A673 (cell line): Measurements from ENCODE around the gene SPARCL1. TPM values are rescaled to one million over a fixed set of nuclear protein-coding genes. Genes with fewer than 3 reads are reported as not detected.
A peak's percentile ranks its signal among the peaks of the same experiment; 100 is the strongest.

ENCODE experiments used
- Bru-seq: library from RNA; stranded (reverse); fragments of 400-500 nt; gene quantifications from one replicate; lab custom pipeline; 2021; lab: Mats Ljungman, UMichigan
- BruChase-seq, 2 experiments: library from RNA; stranded (reverse); fragments of 400-500 nt; gene quantifications; one replicate each; lab custom pipeline; 2021; lab: Mats Ljungman, UMichigan
- BruUV-seq: library from RNA; stranded (reverse); fragments of 400-500 nt; replicated peaks from 2 replicates; lab custom pipeline; 2021; lab: Mats Ljungman, UMichigan
- CTCF ChIA-PET: fragments of 300-600 bp; sonication (Branson Sonifier 250); formaldehyde crosslinking; loops from one replicate; lab custom pipeline; 2022; ENCODE audit warnings: antibody characterized with exemption; lab: Charles Lee
- POLR2A ChIA-PET: fragments of 300-600 bp; sonication (Branson Sonifier 250); formaldehyde crosslinking; loops from one replicate; lab custom pipeline; 2022; ENCODE audit warnings: antibody characterized with exemption; ENCODE audit not compliant: low non-redundant PET; lab: Charles Lee
- DNase-seq: peaks from one replicate; pipeline ENCODE4 v3.0.0-alpha.2; 2015; ENCODE audit warnings: low spot score
- H3K27ac ChIP-seq: fragments of 200-600 bp; sonication (generic); 2 replicates; pipeline ENCODE4 v1.5.1; 2016; ENCODE audit warnings: mixed run types, low read depth, mild to moderate bottlenecking, mixed read lengths, antibody characterized with exemption, low read length; ENCODE audit not compliant: poor library complexity, severe bottlenecking
- H3K27me3 ChIP-seq: fragments of 200-600 bp; sonication (generic); replicated peaks from 2 replicates; pipeline ENCODE4 v1.6.1; 2017; ENCODE audit warnings: mixed run types, low read depth, mild to moderate bottlenecking, mixed read lengths, antibody characterized with exemption, low read length; ENCODE audit not compliant: insufficient read depth, poor library complexity
- H3K36me3 ChIP-seq: fragments of 200-600 bp; sonication (generic); 2 replicates; pipeline ENCODE4 v1.6.1; 2016; ENCODE audit warnings: mixed run types, mild to moderate bottlenecking, mixed read lengths, antibody characterized with exemption, low read length; ENCODE audit not compliant: insufficient read depth, poor library complexity, severe bottlenecking
- H3K4me1 ChIP-seq: fragments of 200-600 bp; sonication (generic); 2 replicates; pipeline ENCODE4 v1.6.1; 2017; ENCODE audit warnings: mixed run types, mild to moderate bottlenecking, mixed read lengths, antibody characterized with exemption, low read length; ENCODE audit not compliant: insufficient read depth, poor library complexity, severe bottlenecking
- H3K4me3 ChIP-seq: fragments of 200-600 bp; sonication (generic); 2 replicates; pipeline ENCODE4 v1.5.1; 2016; ENCODE audit warnings: low read depth, mixed run types, mild to moderate bottlenecking, mixed read lengths, low read length; ENCODE audit not compliant: poor library complexity, severe bottlenecking
- H3K9me3 ChIP-seq: fragments of 200-600 bp; sonication (generic); 2 replicates; pipeline ENCODE4 v1.6.1; 2016; ENCODE audit warnings: mixed run types, low read depth, mild to moderate bottlenecking, mixed read lengths, antibody characterized with exemption, low read length; ENCODE audit not compliant: poor library complexity, severe bottlenecking
- EZH2 ChIP-seq: fragments of 200-600 bp; sonication (generic); IDR thresholded peaks from 2 replicates; pipeline ENCODE4 v1.6.1; 2017; ENCODE audit warnings: borderline replicate concordance, low read depth, mild to moderate bottlenecking, mixed read lengths, antibody characterized with exemption, low read length; ENCODE audit not compliant: poor library complexity, severe bottlenecking
- intact Hi-C: fragments of 100-400 bp; cut with micrococcal nuclease; formaldehyde crosslinking; loops from one replicate; pipeline ENCODE4 v1.10.0; 2022; ENCODE audit not compliant: unreplicated experiment
- long read RNA-seq: library from polyadenylated mRNA; stranded (forward); transcript quantifications from one replicate; pipeline ENCODE4 v2.0.0, GENCODE V29; 2022
- total RNA-seq: library from RNA; stranded (reverse); gene quantifications from 2 replicates; pipeline ENCODE4 v1.2.3, GENCODE V29; 2021
- TF ChIP-seq, protein P1 (sequence below): fragments of 300-800, 200-600 bp; sonication (generic); conservative IDR thresholded peaks from 2 replicates; pipeline ENCODE4 v1.5.1; 2017; ENCODE audit warnings: low read depth, mild to moderate bottlenecking, antibody characterized with exemption, low read length, moderate library complexity, mixed read lengths

SPARCL1 gene, protein sequence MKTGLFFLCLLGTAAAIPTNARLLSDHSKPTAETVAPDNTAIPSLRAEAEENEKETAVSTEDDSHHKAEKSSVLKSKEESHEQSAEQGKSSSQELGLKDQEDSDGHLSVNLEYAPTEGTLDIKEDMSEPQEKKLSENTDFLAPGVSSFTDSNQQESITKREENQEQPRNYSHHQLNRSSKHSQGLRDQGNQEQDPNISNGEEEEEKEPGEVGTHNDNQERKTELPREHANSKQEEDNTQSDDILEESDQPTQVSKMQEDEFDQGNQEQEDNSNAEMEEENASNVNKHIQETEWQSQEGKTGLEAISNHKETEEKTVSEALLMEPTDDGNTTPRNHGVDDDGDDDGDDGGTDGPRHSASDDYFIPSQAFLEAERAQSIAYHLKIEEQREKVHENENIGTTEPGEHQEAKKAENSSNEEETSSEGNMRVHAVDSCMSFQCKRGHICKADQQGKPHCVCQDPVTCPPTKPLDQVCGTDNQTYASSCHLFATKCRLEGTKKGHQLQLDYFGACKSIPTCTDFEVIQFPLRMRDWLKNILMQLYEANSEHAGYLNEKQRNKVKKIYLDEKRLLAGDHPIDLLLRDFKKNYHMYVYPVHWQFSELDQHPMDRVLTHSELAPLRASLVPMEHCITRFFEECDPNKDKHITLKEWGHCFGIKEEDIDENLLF
- total RNA-seq (1.1 and 1.8 TPM in 2 replicates), Bru-seq, nascent RNA (percentile 19 among the genes with signal in this experiment), BruChase-seq, experiment 1, labeled RNA remaining after a 2-hour chase (percentile 15 among the genes with signal in this experiment), BruChase-seq, experiment 2, labeled RNA remaining after a 6-hour chase (percentile 21 among the genes with signal in this experiment)
- long read RNA-seq, transcript SPARCL1-201 (11 exons, 2,906 nt) = major isoform, 6 of 8 reads
- long read RNA-seq, partial matches to known transcripts = 0 of 8 reads
- long read RNA-seq, other reads (novel, unspliced or antisense) = 2 of 8 reads

DNA sequence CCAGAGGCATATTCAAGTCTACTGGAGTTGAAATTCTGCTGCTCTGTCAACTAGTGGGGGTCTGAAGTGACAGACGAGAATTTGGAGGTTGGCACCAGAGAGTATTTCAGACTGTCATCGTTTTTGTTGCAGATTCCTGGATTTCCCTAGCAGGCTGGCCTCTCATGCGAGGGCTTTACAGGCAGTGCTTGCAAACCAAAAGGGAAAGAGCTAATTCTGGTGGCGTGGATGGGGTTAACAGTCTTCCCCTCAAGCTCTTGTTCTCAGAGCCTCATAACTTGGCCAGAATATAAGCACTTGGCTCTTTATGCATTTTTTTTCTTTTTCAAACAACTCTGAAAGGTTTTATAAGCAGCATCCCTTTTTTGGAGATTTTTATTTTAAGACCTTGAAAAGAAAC is at the start of gene SPARCL1:
TSS of gene SPARCL1 (minus strand) at position 190 of the 400 bp plus-strand sequence. CDS start 29,802 bp downstream, outside the sequence.
- Histone ChIP-seq H3K27ac (peak within 1 kb of the TSS; percentile 25), H3K4me1 (peaks cover 54% of the 10 kb centered on the region), H3K9me3 (peaks cover 7% of the 10 kb centered on the region), H3K36me3 (no peaks in the 10 kb centered on the region), H3K27me3 (no peaks in the 10 kb centered on the region), H3K4me3 (no peak within 1 kb of the TSS)
- no peak for DNase-seq
- ChIA-PET CTCF (no interaction called here), POLR2A (no interaction called here)
- BruUV-seq = no TSS peak
- no peak for TF ChIP-seq EZH2
- TF ChIP-seq, protein P1, sequence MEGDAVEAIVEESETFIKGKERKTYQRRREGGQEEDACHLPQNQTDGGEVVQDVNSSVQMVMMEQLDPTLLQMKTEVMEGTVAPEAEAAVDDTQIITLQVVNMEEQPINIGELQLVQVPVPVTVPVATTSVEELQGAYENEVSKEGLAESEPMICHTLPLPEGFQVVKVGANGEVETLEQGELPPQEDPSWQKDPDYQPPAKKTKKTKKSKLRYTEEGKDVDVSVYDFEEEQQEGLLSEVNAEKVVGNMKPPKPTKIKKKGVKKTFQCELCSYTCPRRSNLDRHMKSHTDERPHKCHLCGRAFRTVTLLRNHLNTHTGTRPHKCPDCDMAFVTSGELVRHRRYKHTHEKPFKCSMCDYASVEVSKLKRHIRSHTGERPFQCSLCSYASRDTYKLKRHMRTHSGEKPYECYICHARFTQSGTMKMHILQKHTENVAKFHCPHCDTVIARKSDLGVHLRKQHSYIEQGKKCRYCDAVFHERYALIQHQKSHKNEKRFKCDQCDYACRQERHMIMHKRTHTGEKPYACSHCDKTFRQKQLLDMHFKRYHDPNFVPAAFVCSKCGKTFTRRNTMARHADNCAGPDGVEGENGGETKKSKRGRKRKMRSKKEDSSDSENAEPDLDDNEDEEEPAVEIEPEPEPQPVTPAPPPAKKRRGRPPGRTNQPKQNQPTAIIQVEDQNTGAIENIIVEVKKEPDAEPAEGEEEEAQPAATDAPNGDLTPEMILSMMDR = no peak
- intact Hi-C loops = no loop called here

DNA sequence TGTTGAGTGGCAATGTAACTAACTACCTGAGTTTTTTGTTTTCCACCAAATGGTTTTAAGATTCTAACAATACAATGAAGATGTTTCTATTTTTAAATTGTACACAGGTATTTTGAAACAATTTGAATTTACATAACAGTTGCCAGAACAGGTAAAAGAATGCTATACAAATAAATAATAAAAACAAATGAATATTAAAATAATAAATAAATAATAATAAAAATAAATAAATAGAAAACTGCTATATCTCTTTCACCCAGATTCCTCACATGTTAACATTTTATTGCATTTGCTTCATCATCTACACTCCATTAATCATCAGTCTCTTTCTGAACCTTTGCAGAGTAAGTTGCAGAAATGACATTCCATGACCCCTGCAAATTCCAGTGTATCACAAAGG is 46.8 kb upstream of the SPARCL1 start:
- H3K27me3 ChIP-seq = no peaks in the 10 kb centered on the region
- no peak overlapping the region for H3K4me3 ChIP-seq
- no peak for TF ChIP-seq EZH2
- TF ChIP-seq, protein P1 = no peak
- peaks cover 6% of the 10 kb centered on the region for H3K4me1 ChIP-seq
- no peak for DNase-seq
- BruUV-seq = no TSS peak
- H3K27ac ChIP-seq = no peak overlapping the region
- intact Hi-C loops = no loop called here
- CTCF ChIA-PET = no interaction called here
- H3K9me3 ChIP-seq = no peaks in the 10 kb centered on the region
- H3K36me3 ChIP-seq = no peaks in the 10 kb centered on the region
- POLR2A ChIA-PET = no interaction called here

DNA sequence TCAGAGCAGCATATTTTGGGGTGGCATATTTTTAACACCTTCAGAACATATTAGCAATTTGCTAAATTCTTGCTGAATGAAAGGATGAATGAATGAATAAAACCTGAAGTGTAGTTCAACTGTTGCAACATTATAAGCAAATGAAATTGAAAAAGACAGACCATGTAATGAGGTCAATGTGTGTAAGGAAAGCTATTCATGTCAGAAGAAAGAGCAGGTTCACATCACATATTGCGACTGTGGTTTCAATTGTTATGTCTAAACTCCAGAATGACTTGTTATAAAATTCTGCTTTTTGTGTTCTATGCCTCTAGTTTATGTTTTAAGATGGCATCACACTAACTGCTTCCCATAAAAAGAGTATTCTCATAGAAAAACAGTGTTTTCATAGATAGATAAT is 46.2 kb upstream of the SPARCL1 start:
- no peaks in the 10 kb centered on the region for H3K9me3 ChIP-seq
- H3K4me1 ChIP-seq = peaks cover 6% of the 10 kb centered on the region
- CTCF ChIA-PET = no interaction called here
- POLR2A ChIA-PET = no interaction called here
- TF ChIP-seq EZH2 = no peak
- no peak overlapping the region for H3K4me3 ChIP-seq
- DNase-seq = no peak
- H3K27me3 ChIP-seq = no peaks in the 10 kb centered on the region
- H3K36me3 ChIP-seq = no peaks in the 10 kb centered on the region
- no peak overlapping the region for H3K27ac ChIP-seq
- no TSS peak for BruUV-seq
- intact Hi-C loops = no loop called here
